Transverse colon (tissue), 4 donors: Measurements from ENCODE around the gene IL9. TPM values are rescaled to one million over a fixed set of nuclear protein-coding genes. Genes with fewer than 3 reads are reported as not detected.
A peak's percentile ranks its signal among the peaks of the same experiment; 100 is the strongest.

Source experiments
- DNase-seq: peaks from one replicate; pipeline ENCODE4 v3.0.0-alpha.2; 2019
- H3K27ac ChIP-seq, 4 donors: fragments of 200-600 bp; sonication (generic); 2 replicates each; pipeline ENCODE4 v1.5.1; 2016 to 2018; ENCODE audit warnings: inconsistent platforms in 4 of 4
- H3K27me3 ChIP-seq: fragments of 200-600 bp; sonication (generic); 2 replicates; pipeline ENCODE4 v1.5.1; 2017; ENCODE audit warnings: inconsistent platforms
- H3K36me3 ChIP-seq, 4 donors: fragments of 200-600 bp; sonication (generic); 2 replicates each; pipeline ENCODE4 v1.5.1; 2017 to 2019; ENCODE audit warnings: inconsistent platforms in 4 of 4
- H3K4me1 ChIP-seq, 4 donors: fragments of 200-600 bp; sonication (generic); 2 replicates each; pipeline ENCODE4 v1.5.1; 2017 to 2020; ENCODE audit warnings: inconsistent platforms in 4 of 4
- H3K4me3 ChIP-seq, 4 donors: fragments of 200-600 bp; sonication (generic); 1 replicate in 1 of 4; 2 replicates in 3 of 4; pipeline versions ENCODE4 v1.5.1 to v1.6.1; 2017 to 2019; ENCODE audit warnings: inconsistent platforms in 4 of 4
- H3K9me3 ChIP-seq, 2 donors: fragments of 200-600 bp; sonication (generic); 2 replicates each; pipeline ENCODE4 v1.5.1; 2017 to 2019; ENCODE audit warnings: inconsistent platforms in 2 of 2
- CTCF ChIP-seq, 5 experiments: fragments of 200-600 bp in 3 of 5; fragments of 450-650 bp in 2 of 5; sonication (generic) in 3 of 5; IDR thresholded peaks; 1 replicate in 2 of 5; 2 replicates in 3 of 5; pipeline ENCODE4 v1.5.1; 2016 to 2017; ENCODE audit warnings: antibody characterized with exemption in 5 of 5, inconsistent platforms in 3 of 5, mild to moderate bottlenecking in 2 of 5, moderate library complexity in 1 of 5
- EP300 ChIP-seq: sonication (generic); formaldehyde crosslinking; IDR thresholded peaks from one replicate; pipeline ENCODE4 v1.6.1; 2017; ENCODE audit warnings: antibody characterized with exemption, low read depth
- POLR2A ChIP-seq: fragments of 450-650 bp; IDR thresholded peaks from one replicate; pipeline ENCODE4 v1.6.1; 2016; ENCODE audit warnings: antibody characterized with exemption, mild to moderate bottlenecking, moderate library complexity
- POLR2AphosphoS5 ChIP-seq, 3 donors: sonication (generic); formaldehyde crosslinking; IDR thresholded peaks; one replicate each; pipeline ENCODE4 v1.6.1; 2016; ENCODE audit warnings: antibody characterized with exemption in 3 of 3
- WGBS, 2 donors: methylation state at CpG; one replicate each; pipeline ENCODE4 v1.1.5; 2018; ENCODE audit warnings: low coverage in 1 of 2; 5-methylcytosine and 5-hydroxymethylcytosine counted together
- in situ Hi-C, 4 donors: fragments of 200-750 bp; cut with MboI; loops; one replicate each; pipeline versions ENCODE4 v1.15.0 to v1.15.1; 2017; ENCODE audit warnings: low sequenced_read_pairs in 3 of 4, low pct_ligation_motif_present in 1 of 4, low pct_unique_long_range_greater_than_20kb in 1 of 4
- intact Hi-C: fragments of 100-400 bp; cut with DNase I; formaldehyde crosslinking; loops from one replicate; pipeline ENCODE4 v1.15.1; 2023; ENCODE audit warnings: low total_unique reads
- total RNA-seq, 4 donors: library from RNA; depleted of rRNA; stranded (reverse); fragments of >200 nt; gene quantifications; one replicate each; pipeline ENCODE4 v1.1.0, GENCODE V29; 2016

IL9 gene
- total RNA-seq, 4 donors from 2014 or later, result not detected

- in situ Hi-C loops (no loop called here), intact Hi-C loops (no loop called here)
- WGBS, 2 donors, result 84% methylated on average over 11 of the region's 11 CpGs; no CpG with 5 or more reads in 1 of the 2 donors
- no peak for TF ChIP-seq POLR2A
- TF ChIP-seq EP300, result no peak
- no peak for TF ChIP-seq CTCF (IDR thresholded peaks at IDR 0.05)
- TF ChIP-seq POLR2AphosphoS5 (IDR thresholded peaks at IDR 0.05), result no peak
- peaks cover 0 to 29% (median 12%) of the 10 kb centered on the region in 4 donors for H3K4me1 ChIP-seq
- H3K36me3 ChIP-seq, result no peaks in the 10 kb centered on the region
- H3K27ac ChIP-seq, result no peak overlapping the region
- H3K9me3 ChIP-seq, result no peaks in the 10 kb centered on the region
- H3K27me3 ChIP-seq, result no peaks in the 10 kb centered on the region
- no peak overlapping the region for H3K4me3 ChIP-seq
- DNase-seq, result no peak
Measured at GRCh38 chr5:135871268-135871915, 24.2 kb downstream of the IL9 start.

- no peak for DNase-seq
- in situ Hi-C loops, result no loop called here
- H3K9me3 ChIP-seq, result no peaks in the 10 kb centered on the region
Measured at GRCh38 chr5:135869935-135870334, 25.7 kb downstream of the IL9 start.

GRCh38 chr5:135869276-135869675 lies 26.4 kb downstream of the IL9 start:
- H3K27ac ChIP-seq, result peak overlapping the region; percentile 64 to 74 (median 70)
- no peak for TF ChIP-seq CTCF (IDR thresholded peaks at IDR 0.05)
- peak in 2 of 3 donors; percentile 12 to 52 for TF ChIP-seq POLR2AphosphoS5 (IDR thresholded peaks at IDR 0.05)
- TF ChIP-seq EP300, result no peak
- no peak for TF ChIP-seq POLR2A
- no peaks in the 10 kb centered on the region for H3K27me3 ChIP-seq
- 58% methylated on average over 2 of the region's 2 CpGs; no CpG with 5 or more reads in 1 of the 2 donors for WGBS, 2 donors
- intact Hi-C loops, result no loop called here
- H3K4me3 ChIP-seq, result no peak overlapping the region
- no peaks in the 10 kb centered on the region for H3K36me3 ChIP-seq
- DNase-seq, result no peak
- peaks cover 0 to 29% (median 12%) of the 10 kb centered on the region in 4 donors for H3K4me1 ChIP-seq
- H3K9me3 ChIP-seq, result no peaks in the 10 kb centered on the region
- in situ Hi-C loops, result no loop called here

More at GRCh38 chr5:135869935-135870334, 25.7 kb downstream of the IL9 start:
- Histone ChIP-seq H3K36me3 (no peaks in the 10 kb centered on the region), H3K27ac (peak overlapping the region; percentile 64 to 74 (median 70)), H3K4me1 (peaks cover 0 to 29% (median 12%) of the 10 kb centered on the region in 4 donors), H3K4me3 (no peak overlapping the region), H3K27me3 (no peaks in the 10 kb centered on the region)
- intact Hi-C loops, result no loop called here
- TF ChIP-seq POLR2AphosphoS5 (IDR thresholded peaks at IDR 0.05) (no peak), EP300 (no peak), CTCF (IDR thresholded peaks at IDR 0.05) (no peak), POLR2A (no peak)
- 41 to 65% methylated on average over 2 to 3 of the region's 3 CpGs for WGBS, 2 donors

GRCh38 chr5:135868681-135869080 lies 27.0 kb downstream of the IL9 start:
- Histone ChIP-seq H3K36me3 (no peaks in the 10 kb centered on the region), H3K27me3 (no peaks in the 10 kb centered on the region), H3K4me1 (peaks cover 0 to 29% (median 12%) of the 10 kb centered on the region in 4 donors), H3K4me3 (no peak overlapping the region), H3K27ac (peak overlapping the region; percentile 42 to 74 (median 60)), H3K9me3 (no peaks in the 10 kb centered on the region)
- no peak for TF ChIP-seq EP300
- no peak for TF ChIP-seq POLR2AphosphoS5 (IDR thresholded peaks at IDR 0.05)
- TF ChIP-seq POLR2A, result no peak
- TF ChIP-seq CTCF (IDR thresholded peaks at IDR 0.05), result no peak
- intact Hi-C loops (no loop called here), in situ Hi-C loops (no loop called here)
- DNase-seq, result no peak
- WGBS, 2 donors, result 25 to 34% methylated on average over 2 of the region's 2 CpGs
